HG02981 (cell line): ENCODE results near the gene SLC25A2.
"Not testable (repeated sequence)": the region's sequence is repeated elsewhere in the genome, so short reads cannot be mapped to it uniquely, and the experiment has no call there.

ENCODE experiments used
- ATAC-seq: cut with Tn5 transposase; IDR thresholded peaks from one replicate; pipeline ENCODE4 v1.9.1; 2021; ENCODE audit warnings: mild to moderate bottlenecking, moderate library complexity; ENCODE audit not compliant: unreplicated experiment

SLC25A2 gene

DNA sequence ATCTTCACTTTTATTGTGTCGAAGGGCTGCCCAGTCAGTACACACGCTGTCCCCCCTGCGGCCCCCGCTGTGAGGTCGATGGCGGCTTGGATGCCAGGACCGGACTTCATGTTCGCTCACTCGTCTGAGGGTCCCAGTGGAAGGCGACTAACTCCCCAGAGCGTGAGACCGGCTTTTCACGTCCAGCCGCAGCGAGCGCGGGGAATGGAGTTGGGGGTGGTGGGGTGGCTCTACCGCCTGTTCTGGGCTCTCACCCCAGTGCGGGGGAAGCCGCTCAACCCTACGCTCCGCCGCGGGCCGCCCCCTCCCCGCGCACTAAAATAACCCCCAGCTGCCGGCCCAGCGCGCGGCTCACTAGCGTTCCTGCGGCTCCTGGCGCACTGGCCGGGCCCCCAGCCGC lies at the start of gene SLC25A2:
TSS of gene SLC25A2 (minus strand) at position 294 of the 400 bp plus-strand sequence. CDS start at position 110, 184 bp downstream.
- no peak for ATAC-seq

DNA sequence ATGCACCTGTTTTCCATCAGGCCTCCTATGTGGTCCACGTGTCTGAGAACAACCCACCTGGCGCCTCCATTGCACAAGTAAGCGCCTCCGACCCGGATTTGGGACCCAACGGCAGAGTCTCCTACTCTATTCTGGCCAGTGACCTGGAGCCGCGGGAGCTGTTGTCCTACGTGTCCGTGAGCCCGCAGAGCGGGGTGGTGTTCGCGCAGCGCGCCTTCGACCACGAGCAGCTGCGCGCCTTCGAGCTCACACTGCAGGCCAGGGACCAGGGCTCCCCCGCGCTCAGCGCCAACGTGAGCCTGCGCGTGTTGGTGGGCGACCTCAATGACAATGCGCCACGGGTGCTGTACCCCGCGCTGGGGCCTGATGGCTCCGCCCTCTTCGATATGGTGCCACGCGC lies 47.7 kb upstream of the SLC25A2 start:
- no peak for ATAC-seq

DNA sequence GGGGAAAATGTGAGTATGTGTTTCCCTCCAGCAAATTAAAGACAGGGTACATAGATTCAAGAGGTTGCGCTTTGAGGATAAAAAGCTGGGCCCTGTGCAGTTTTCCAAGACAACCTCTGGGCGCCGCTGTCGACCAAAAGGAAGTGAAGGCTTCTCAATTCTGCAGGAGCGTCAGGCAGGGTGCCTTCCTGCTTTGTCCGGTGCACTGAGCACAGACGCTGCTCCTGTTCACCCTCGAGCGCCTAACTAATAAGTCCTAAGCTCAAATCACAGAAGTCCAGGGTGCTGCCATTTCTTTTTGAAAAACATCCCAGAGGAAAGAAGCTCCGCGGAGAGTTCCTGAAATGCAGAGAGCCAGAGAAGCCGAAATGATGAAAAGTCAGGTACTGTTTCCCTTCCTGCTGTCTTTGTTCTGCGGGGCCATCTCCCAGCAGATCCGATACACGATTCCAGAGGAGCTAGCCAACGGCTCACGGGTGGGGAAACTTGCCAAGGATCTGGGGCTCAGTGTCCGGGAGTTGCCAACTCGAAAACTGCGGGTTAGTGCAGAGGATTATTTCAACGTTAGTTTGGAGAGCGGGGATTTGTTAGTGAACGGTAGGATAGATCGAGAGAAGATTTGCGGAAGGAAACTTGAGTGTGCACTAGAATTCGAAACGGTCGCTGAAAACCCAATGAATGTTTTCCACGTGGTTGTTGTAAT lies 46.2 kb upstream of the SLC25A2 start, which contains the start of gene PCDHGB1:
TSS of gene PCDHGB1 (plus strand) at position 183 of the 703 bp plus-strand sequence. CDS start at position 345, 162 bp downstream.
- peak; percentile 45 for ATAC-seq

DNA sequence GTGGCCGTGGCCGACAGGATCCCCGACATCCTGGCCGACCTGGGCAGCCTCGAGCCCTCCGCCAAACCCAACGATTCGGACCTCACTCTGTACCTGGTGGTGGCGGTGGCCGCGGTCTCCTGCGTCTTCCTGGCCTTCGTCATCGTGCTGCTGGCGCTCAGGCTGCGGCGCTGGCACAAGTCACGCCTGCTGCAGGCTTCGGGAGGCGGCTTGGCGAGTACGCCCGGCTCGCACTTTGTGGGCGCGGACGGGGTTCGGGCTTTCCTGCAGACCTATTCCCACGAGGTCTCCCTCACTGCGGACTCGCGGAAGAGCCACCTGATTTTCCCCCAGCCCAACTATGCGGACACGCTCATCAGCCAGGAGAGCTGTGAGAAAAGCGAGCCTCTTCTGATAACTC lies 42.2 kb upstream of the SLC25A2 start:
- ATAC-seq, result not testable (repeated sequence)

DNA sequence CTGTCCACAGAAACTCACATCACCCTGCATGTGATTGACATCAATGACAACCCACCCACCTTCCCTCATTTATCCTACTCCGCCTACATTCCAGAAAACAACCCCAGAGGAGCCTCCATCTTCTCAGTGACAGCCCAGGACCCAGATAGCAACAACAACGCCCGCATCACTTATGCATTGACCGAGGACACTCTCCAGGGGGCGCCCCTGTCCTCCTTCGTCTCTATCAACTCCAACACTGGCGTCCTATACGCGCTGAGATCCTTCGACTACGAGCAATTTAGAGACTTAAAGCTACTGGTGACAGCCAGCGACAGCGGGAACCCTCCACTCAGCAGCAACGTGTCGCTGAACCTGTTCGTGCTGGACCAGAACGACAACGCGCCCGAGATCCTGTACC lies 41.5 kb upstream of the SLC25A2 start:
- no peak for ATAC-seq

DNA sequence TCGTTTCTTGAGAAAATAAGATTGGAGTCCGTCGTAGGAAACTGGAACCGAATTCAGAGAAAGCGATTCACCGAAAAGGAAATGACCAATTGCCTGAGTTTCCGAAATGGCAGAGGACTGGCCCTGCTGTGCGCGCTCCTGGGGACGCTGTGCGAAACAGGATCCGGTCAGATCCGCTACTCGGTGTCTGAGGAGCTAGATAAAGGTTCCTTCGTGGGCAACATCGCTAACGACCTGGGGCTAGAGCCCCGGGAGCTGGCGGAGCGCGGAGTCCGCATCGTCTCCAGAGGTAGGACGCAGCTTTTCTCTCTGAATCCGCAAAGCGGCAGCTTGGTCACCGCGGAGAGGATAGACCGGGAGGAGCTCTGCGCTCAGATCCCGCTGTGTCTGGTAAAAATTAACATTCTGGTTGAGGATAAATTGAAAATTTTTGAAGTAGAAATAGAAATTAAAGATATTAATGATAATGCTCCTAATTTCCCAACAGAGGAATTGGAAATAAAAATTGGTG lies 40.2 kb upstream of the SLC25A2 start:
- ATAC-seq, result no peak

DNA sequence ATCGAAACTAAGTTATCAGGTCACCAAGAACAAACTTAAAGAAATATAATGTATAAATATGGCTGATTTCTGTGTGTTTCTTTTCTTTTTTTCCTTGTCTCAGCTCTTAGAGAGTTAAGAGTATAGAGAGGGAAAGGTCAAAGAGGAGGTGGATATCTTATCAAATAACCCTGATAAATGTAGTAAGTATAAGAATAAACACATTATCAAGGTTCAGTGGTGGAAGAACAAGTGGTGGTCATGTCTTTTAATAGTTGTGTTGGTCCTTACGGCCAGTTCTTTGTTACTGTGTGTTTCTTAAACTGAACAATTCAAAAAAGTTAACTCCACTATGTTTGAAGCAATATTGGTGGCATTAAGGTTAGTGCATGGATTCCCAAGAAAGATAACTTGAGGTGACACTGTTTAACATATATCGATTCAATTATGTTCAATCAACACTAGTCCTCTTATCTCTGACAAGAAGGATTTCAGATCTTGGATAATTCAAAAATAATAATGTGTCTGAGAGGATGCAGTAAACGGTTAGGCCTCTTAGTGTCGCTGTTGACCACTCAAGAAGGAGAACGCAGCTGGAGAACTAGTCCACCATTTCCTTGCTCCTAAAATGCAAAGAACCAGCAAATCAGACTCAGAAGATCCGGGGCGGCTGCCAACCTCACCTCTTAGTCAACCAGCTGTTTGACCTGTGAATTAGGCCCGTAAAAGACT lies 39.5 kb upstream of the SLC25A2 start, which contains the start of gene PCDHGA3:
TSS of gene PCDHGA3 (plus strand) at position 588 of the 711 bp plus-strand sequence. CDS start 205 bp downstream, outside the sequence.
- no peak for ATAC-seq

DNA sequence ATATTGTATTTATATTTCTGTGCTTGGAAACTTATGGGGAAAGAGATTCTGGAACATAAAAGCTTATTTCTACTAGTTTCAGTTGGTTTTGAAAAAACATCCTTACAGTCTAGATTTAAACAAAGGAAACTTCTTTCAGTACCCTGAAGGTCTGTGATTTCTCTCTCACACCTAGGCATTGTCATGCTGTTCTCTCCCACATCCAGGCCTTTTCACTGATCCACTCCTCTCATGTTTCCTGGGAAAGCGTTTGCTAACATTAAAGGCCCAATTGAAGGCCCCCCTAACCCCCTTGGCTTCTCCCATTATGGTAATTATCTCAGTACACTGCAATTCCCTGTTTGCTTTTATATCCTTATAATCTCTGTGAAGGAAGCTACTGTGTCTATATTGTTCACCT lies 38.9 kb upstream of the SLC25A2 start:
- ATAC-seq, result no peak

DNA sequence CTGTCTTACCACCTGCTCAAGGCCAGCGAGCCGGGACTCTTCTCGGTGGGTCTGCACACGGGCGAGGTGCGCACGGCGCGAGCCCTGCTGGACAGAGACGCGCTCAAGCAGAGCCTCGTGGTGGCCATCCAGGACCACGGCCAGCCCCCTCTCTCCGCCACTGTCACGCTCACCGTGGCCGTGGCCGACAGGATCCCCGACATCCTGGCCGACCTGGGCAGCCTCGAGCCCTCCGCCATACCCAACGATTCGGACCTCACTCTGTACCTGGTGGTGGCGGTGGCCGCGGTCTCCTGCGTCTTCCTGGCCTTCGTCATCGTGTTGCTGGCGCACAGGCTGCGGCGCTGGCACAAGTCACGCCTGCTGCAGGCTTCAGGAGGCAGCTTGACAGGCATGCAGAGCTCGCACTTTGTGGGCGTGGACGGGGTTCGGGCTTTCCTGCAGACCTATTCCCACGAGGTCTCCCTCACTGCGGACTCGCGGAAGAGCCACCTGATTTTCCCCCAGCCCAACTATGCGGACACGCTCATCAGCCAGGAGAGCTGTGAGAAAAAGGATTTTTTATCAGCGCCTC lies 37.0 kb upstream of the SLC25A2 start:
- not testable (repeated sequence) for ATAC-seq

DNA sequence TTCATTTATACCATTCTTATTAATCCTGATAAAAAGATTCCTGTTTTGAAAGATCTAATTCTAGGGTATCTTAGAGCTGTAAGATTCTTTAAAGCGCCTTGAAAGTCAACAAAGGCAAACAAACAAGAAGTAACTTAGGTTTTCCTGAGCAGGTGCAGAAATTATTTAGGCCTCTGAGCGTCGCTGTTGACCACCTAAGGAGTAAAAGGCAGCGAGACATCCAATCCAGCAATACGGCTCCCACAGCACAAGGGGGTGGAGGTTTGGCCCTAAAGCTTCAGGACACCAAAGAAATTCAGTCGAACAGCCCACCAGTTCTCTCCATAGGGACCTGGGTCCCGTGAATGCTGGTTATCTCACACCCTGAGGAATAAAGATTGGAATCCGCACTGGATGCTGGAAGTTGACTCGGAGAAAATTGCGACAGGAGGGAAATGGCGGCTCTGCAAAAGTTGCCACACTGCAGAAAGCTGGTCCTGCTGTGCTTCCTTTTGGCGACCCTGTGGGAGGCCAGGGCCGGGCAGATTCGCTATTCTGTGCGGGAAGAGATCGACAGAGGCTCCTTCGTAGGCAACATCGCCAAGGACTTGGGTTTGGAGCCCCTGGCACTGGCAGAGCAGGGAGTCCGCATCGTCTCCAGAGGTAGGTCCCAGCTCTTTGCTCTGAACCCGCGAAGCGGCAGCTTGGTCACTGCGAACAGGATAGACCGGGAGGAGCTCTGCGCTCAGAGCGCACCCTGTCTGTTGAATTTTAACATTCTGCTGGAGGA lies 34.9 kb upstream of the SLC25A2 start, which contains the start of gene PCDHGA2:
TSS of gene PCDHGA2 (plus strand) at position 223 of the 769 bp plus-strand sequence.
- ATAC-seq, result no peak

DNA sequence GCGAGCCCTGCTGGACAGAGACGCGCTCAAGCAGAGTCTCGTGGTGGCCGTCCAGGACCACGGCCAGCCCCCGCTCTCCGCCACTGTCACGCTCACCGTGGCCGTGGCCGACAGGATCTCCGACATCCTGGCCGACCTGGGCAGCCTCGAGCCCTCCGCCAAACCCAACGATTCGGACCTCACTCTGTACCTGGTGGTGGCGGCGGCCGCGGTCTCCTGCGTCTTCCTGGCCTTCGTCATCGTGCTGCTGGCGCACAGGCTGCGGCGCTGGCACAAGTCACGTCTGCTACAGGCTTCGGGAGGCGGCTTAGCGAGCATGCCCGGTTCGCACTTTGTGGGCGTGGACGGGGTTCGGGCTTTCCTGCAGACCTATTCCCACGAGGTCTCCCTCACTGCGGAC lies 28.7 kb upstream of the SLC25A2 start:
- ATAC-seq, result not testable (repeated sequence)

DNA sequence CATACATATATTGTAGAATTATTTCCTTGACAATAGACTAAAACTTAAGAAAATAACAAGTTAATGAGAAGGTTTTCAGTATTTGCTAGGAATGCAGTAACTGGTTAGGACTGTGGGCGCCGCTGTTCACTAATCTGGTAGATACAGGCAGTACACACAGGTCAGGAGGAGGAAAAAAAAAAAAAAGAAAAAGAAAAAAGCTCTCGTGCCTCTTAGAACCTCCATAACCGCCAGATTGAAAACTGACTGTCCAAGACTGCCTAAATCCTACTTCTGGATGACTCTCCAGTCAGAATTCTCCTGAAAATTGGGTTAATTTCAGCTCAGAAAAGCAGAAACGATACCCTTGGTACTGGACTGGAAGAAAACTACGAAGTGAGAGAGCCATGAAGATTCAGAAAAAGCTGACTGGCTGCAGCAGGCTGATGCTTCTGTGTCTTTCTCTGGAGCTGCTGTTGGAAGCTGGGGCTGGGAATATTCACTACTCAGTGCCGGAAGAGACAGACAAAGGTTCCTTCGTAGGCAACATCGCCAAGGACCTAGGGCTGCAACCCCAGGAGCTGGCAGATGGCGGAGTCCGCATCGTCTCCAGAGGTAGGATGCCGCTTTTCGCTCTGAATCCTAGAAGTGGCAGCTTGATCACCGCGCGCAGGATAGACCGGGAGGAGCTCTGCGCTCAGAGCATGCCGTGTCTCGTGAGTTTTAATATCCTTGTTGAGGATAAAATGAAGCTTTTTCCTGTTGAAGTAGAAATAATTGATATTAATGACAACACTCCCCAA lies 26.6 kb upstream of the SLC25A2 start, which contains the start of gene PCDHGA1:
TSS of gene PCDHGA1 (plus strand) at position 216 of the 782 bp plus-strand sequence.
- ATAC-seq, result no peak

DNA sequence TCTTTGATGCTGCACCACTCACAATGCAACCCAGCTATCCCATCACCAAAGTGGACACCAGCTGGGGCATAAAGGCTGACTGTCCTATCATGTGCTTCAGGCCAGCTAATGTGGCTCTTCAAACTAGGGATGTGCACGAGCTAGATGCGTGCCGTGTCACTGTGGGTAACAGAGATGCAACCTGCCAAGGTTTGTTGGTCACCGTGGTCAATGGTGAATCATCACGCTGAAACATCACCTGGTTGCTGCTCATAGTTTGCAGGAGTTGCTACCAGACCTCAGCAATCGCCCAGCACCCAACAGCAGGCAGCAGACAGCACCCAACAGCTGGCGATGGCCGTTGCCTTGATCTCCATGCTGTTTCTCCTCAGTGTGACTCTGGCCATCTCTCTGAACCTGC lies 24.4 kb upstream of the SLC25A2 start:
- ATAC-seq, result no peak

DNA sequence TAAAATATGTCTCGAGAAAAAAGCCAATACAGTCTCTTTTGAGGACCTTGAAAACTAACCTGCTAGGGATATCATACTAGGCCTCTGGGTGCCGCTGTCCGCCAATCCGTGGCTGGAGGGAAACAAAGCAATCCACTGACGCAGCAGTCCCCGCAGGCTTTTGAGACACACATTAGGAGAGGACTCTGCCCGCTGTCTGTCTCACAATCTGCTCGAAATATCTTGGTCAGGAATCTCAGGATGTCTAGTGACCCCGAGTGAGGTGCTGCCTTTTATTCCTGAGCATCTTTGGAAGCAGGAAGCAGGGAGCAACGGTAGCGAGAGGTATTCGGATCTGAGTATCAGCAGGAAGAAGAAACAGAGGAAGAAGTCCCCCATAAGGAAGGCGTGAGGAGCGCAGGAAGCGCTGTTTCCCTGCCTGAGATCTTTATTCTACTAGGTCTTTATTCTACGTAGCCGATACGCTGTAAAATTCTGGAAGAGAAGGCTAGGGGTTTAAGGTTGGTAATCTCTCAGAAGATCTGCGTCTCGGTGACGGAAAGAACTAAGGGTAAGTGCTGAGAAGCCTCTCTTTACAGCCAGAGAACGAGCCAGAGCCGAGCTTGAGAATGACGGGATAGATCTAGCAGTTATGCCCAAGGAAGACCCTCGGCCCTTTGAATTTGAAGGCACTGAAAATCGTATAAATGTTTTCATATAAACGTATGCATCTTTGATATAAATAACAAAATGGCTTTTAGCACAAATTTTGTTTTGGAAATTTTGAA lies 22.4 kb upstream of the SLC25A2 start:
- ATAC-seq, result peak; percentile 81

DNA sequence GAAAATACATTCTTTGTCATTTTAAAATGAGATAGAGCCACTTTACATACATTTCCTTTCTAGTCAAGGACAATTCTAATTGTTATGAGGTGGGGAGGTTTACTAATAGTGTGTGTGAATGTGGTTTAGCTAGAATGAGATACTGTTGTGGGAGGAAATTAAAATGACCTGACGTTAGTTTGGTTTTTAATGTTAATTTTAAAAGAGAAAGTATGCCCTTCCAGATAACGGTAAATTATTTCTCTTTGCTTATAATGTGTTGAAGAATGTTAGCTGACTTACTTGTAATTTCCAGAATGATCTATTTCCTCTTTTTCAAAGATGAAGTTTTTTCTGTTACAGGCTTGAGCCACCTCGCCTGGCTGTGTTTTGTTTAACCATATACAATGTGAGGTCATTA lies 18.4 kb upstream of the SLC25A2 start:
- ATAC-seq, result no peak

DNA sequence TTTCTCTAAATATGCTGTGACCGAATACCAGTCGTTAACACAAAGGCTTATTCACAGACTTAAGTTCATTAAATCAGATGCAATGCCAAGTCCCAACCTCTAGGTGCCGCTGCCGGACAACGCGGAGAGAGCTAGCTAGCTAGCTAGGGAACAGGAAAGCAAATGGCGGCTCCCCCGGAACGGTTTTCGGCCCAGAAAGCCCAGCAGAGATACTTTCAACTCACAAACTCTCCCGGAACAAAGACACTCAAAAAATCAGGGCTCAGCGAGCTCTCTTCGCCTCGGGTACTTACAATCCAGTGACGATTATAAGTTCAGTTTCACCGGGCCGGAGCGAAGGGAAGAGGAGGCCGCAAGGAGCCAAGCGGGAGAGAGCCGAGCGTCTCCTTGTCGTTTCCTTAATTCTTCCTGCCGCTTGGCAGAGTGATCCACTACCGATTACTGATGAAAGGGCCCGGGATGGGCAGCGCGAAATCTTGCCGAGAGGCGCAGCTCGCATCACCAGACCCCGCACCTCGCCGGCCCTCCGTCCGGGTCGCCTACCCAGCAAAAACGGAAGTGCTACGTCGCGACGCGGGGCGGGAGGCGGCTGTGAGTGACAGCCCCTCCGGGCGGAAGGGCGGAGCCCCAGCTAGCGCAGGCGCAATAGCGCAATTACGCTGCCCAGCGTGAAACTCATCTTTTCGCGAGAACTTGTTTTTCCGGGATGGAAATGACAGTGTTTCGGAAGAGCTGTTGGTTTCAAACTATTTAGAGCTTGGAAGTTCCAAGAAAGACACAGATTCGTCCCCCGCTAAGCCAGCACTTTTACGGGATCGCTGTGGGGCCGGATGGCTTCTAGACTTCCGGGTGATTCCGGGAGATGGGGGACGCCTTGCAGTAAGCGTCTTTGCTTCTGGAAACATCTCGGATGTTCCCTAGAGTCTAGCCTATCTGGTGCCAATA lies 16.6 kb upstream of the SLC25A2 start, which contains the start of gene TAF7:
TSS of gene TAF7 (minus strand) at position 560 of the 945 bp plus-strand sequence. CDS start 740 bp downstream, outside the sequence.
- ATAC-seq, result peak; percentile 93

DNA sequence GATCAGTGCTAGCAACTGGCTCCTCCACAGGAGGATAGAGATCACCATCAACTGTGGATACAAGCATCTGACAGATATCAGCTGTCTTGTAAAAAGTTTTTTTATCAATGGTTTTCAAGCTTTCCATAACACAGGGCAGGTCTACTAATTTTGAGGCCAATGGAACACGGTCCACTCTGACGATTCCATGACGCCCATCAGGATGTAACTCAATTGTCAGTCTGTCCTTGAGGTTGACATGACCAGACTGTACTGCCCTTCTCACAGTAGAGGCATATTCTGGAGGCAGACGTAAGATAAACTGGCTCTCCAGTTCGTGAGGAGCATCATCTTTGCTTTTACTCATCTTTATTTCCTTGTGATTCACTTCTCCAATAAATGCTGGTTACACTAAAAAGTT lies 15.8 kb upstream of the SLC25A2 start:
- no peak for ATAC-seq

DNA sequence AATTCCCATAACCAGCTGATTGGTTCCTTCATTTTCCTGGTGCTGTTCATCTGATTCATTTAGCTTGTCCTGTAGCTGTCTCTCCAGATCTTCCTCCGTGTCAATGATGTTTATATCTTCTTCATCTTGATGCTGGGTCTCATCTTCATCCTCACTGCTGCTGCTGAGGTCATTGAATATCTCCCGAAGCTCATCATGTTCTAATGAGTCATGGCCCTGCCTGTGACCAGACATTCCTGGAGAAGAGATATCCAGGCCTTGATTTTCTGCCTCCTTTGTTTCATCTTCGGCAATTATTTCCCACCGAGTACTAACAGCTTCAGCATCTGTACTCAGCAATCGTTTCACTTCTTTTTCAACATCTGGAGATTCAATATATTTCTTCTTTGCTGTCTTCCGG lies 15.4 kb upstream of the SLC25A2 start:
- ATAC-seq, result no peak
